Esophagus muscularis mucosa (tissue), 4 donors: ENCODE measurements around the gene CLASP1.

Experiments
- EP300 ChIP-seq: sonication (generic); formaldehyde crosslinking; IDR thresholded peaks from one replicate; pipeline ENCODE4 v1.6.1; 2017; ENCODE audit warnings: antibody characterized with exemption
- POLR2A ChIP-seq: fragments of 450-650 bp; IDR thresholded peaks from one replicate; pipeline ENCODE4 v1.6.1; 2017; ENCODE audit warnings: antibody characterized with exemption, moderate library complexity, mild to moderate bottlenecking, low read depth
- POLR2AphosphoS5 ChIP-seq, 2 donors: sonication (generic); formaldehyde crosslinking; IDR thresholded peaks; one replicate each; pipeline ENCODE4 v1.6.1; 2017; ENCODE audit warnings: antibody characterized with exemption in 2 of 2
- TF ChIP-seq, protein P1 (sequence below), 3 experiments: fragments of 200-600 bp in 2 of 3; fragments of 450-650 bp in 1 of 3; sonication (generic) in 2 of 3; IDR thresholded peaks; one replicate each; pipeline ENCODE4 v1.5.1; 2017 to 2019; ENCODE audit warnings: antibody characterized with exemption in 3 of 3, mild to moderate bottlenecking in 2 of 3, moderate library complexity in 1 of 3

DNA sequence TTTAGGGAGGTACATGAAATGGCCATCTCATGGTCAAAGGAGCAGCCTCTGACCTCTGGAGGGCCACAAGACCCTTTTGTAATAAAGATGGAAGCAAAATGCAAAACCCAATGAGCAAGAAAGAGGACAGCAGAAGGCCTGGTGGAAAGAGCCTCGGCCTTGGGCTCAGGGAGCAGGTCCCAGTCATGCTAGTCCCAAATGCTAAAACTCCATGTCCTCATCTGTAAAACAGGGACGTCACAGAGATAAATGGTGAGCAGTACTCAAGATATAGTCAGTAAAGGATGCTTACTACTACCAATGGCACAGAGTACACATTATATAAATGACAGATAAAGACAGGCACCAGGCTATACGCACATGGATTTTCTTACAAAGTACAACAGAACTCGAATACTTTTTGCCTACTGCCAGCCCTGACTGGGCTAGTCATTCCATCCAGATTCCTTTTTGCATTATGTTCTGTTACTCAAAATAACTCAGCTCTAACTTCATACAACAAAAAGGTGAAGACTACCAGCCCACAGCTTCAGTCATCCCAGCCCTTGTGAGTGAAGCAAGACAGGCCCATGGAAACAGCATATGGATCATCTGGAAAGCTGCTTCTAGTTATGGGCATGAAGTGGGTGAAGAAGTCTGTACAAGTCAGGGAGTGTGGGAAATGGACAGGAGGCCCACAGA, 299.4 kb downstream of the CLASP1 start:
- no peak for TF ChIP-seq POLR2AphosphoS5 (IDR thresholded peaks at IDR 0.05)
- TF ChIP-seq, protein P1, sequence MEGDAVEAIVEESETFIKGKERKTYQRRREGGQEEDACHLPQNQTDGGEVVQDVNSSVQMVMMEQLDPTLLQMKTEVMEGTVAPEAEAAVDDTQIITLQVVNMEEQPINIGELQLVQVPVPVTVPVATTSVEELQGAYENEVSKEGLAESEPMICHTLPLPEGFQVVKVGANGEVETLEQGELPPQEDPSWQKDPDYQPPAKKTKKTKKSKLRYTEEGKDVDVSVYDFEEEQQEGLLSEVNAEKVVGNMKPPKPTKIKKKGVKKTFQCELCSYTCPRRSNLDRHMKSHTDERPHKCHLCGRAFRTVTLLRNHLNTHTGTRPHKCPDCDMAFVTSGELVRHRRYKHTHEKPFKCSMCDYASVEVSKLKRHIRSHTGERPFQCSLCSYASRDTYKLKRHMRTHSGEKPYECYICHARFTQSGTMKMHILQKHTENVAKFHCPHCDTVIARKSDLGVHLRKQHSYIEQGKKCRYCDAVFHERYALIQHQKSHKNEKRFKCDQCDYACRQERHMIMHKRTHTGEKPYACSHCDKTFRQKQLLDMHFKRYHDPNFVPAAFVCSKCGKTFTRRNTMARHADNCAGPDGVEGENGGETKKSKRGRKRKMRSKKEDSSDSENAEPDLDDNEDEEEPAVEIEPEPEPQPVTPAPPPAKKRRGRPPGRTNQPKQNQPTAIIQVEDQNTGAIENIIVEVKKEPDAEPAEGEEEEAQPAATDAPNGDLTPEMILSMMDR (IDR thresholded peaks at IDR 0.05) = no peak
- TF ChIP-seq POLR2A = no peak
- no peak for TF ChIP-seq EP300
